ENCODE measurements around the gene ATXN8OS.
"Not testable (repeated sequence)": the region's sequence is repeated elsewhere in the genome, so short reads cannot be mapped to it uniquely, and the experiment has no call there.

ATXN8OS gene

GRCh38 chr13:70107498-70108281 is at the start of gene ATXN8OS:
ATXN8OS (plus strand) TSS chr13:70107826.
- no peak for DNase-seq

- DNase-seq, result no peak
Measured at GRCh38 chr13:70080012-70080411, 27.6 kb upstream of the ATXN8OS start.

DNA sequence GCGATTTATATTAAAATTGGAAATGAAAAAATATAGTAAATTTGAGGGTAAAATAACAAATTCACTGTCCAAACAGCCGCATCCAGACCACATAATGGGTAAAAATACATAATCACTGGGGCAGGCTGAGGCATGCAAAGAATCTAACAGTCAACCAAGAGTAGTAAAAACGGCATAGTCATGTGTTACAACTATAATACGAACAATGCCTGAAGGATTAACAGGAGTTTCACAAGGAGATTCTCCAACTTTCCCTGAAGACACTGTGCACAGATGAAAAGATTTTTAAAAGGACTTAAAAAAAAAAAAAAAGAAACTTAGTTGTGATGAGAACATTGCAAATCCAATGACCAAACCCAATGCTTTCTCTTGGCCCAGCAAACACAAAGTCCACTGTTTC is 20.4 kb upstream of the ATXN8OS start:
- no peak for DNase-seq

DNA sequence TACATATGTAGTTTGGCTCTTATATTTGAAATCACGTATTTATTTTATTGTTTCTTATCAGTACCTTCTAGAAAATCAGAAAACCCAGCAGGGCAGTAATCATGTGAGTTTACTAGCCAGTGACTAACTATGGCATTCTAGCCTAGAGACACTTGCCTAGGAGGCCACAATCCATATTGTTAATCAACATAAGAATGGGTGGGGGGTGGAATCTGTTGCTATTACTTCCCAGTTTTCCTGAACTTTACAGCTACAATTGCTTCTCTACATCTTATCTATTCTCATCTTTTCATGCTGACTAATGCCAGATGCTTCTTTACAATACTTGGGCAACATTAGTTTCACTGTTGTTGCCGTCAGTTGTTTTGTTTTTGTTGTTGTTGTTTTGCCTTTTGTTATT is 18.7 kb upstream of the ATXN8OS start:
- no peak for DNase-seq

DNA sequence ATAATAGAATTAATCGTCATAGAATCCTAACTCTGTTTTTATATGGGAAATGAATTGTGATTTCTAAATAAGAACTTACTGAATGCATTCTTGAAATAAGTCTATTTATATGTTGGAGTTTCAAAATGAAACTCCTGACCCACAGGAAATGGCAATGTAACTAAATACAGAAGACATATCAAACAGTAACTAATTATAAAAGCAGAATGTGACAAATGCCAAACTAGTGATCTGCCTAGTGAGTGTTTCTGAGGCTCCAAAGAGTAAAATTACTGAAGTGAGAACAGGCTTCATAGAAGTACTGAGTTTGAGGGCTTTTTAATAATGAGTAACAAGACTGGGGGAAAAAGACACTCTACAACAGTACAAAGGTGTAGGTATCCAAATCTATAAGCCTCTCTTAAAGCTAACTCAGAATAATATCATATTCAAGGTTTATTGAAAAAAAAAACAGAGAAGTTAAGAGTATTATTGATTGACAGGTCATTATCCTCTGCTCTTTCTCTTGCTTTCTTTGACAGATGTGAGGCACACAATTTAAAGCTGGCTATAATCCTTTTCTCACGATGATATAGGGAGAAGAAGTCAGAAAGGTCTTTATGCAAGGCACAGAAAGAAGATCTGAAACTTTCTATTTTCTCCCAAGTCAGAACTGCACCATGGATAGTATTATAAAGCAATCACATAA is 17.4 kb upstream of the ATXN8OS start:
- no peak for DNase-seq

- DNase-seq, result no peak
Measured at GRCh38 chr13:70098669-70099068, 9.0 kb upstream of the ATXN8OS start.

- DNase-seq, result no peak
Measured at GRCh38 chr13:70104481-70104880, 3.1 kb upstream of the ATXN8OS start.

- no peak for DNase-seq
Measured at GRCh38 chr13:70107125-70107497, 515 bp upstream of the ATXN8OS start.

- DNase-seq, result no peak
Measured at GRCh38 chr13:70108356-70109105, 905 bp downstream of the ATXN8OS start, which contains the start of gene KLHL1. KLHL1 (minus strand) TSS chr13:70108452; CDS start chr13:70107699, 753 bp downstream.

DNA sequence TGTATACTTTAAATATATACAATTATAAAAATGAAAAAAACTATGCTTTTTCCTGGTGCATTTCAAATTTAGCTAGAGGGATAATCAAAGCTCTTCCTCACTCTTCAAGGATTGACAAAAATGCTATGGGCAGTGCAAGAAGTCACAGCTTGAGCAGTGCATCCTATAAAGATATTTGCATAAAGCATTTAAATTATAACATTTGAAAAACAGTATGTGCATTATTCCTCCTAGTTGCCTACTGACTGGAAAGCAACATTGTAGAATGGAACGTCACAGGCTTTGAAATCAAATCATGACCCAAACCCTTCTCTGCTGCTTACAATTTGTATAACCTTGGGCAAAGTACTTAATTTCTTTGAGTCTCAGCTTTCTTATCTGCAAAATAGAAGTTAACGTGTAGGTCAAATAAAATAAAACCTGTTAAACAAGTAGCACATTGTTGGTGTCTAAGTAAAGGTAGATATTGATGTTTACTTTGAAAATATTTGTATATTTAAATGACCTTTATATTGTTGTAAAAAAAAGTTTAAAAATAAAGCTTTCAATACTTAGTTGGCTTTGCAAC is 9.8 kb downstream of the ATXN8OS start:
- DNase-seq, result no peak

DNA sequence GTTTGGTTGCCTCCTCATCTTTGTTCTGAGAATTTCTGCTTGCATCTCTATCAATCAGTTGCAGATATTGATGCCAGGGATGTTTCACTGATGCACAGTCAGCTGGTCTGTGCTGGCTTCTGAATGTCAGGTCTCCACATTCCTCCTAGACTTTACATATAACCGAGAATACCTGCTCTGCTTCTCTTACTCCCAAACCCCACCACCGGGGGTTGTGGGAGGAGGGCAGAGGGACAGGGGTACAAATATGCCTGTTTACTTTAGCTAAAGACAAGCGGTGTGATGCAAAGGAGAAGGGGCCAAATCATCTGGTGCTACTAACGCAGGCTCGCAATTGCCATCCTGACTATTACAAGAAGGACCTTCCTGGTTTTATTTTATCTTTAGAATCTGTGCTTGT is 18.1 kb downstream of the ATXN8OS start:
- no peak for DNase-seq

- no peak for DNase-seq
Measured at GRCh38 chr13:70128098-70128497, 20.5 kb downstream of the ATXN8OS start.

GRCh38 chr13:70142658-70143057 is 35.0 kb downstream of the ATXN8OS start:
- not testable (repeated sequence) for DNase-seq

DNA sequence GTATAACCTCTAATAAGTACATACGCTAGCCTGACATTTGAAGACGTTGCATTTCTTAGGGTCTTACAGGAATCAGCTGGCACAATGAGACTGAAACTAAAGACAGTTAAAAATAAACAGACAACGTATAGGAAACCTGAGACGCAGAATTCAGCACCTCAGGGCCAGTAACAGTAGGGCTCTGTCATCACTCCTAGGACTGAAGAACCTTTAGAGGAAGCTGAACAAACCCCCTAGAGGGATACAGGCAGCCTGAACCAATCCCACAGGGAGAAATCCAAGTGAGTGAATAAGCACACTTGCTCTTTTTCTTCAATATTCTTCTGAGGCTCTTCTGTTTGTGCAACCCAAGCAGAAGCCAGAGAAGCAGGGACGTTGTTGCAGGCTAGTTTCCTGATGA is 54.5 kb downstream of the ATXN8OS start:
- no peak for DNase-seq

DNA sequence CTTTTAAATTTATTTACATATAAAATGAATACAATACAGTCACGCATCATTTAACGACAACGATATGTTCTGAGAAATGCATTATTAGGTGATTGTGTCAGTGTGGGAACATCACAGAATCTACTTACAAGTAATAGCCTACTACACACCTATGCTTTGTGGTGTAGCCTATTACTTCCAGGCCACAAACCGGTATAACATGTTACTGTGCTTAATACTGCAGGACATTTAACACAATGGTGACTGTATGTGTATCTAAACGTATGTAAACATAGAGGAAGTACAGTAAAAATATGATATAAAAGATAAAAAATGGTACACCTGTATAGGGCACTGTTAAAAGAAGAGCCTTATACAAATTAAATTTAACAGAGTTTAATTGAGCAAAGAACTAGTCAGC is 63.1 kb downstream of the ATXN8OS start:
- DNase-seq, result no peak

- DNase-seq, result no peak
Measured at GRCh38 chr13:70171151-70171550, 63.5 kb downstream of the ATXN8OS start.

GRCh38 chr13:70172946-70173597 is 65.4 kb downstream of the ATXN8OS start:
- no peak for DNase-seq

GRCh38 chr13:70173598-70173959 is 66.0 kb downstream of the ATXN8OS start:
- no peak for DNase-seq

- DNase-seq, result no peak
Measured at GRCh38 chr13:70178346-70178745, 70.7 kb downstream of the ATXN8OS start.
